GM21447 (cell line): ENCODE results near the gene BCL7A.
"Not testable (repeated sequence)": the region's sequence is repeated elsewhere in the genome, so short reads cannot be mapped to it uniquely, and the experiment has no call there.

Experiments used
- ATAC-seq: cut with Tn5 transposase; IDR thresholded peaks from one replicate; pipeline ENCODE4 v1.9.1; 2021; ENCODE audit not compliant: unreplicated experiment

The BCL7A gene

DNA sequence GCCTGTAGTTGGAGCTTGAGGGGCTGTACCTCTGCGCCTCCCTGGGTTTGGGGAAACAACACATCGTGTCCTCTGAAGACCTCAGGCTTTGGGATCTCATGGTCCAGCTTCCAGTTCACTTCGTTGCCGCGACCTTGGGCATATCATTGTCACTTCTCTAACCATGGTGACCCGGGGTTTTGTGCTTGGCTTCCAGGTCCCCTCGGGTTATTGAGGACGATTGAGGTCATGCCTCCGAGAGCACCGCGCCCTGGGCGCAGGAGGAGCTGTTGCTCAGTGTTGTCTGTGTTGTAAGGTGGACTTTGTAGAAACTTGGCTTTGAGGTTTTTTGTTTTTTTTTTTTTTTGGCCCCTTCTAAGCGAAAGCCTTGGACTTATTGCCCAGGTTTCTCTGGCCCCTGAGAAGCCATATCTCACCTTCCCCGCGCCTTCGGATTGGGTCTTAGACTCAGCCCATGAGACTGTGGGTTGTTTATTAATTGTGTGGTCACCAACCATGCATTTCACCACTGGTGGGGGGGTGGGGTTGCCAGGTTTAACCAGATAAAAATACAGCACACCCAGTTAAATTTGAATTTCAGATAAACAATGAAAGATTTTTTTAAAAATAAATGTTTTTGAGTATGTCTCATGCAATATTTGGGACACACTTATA is 2.6 kb downstream of the BCL7A start:
- ATAC-seq: no peak

DNA sequence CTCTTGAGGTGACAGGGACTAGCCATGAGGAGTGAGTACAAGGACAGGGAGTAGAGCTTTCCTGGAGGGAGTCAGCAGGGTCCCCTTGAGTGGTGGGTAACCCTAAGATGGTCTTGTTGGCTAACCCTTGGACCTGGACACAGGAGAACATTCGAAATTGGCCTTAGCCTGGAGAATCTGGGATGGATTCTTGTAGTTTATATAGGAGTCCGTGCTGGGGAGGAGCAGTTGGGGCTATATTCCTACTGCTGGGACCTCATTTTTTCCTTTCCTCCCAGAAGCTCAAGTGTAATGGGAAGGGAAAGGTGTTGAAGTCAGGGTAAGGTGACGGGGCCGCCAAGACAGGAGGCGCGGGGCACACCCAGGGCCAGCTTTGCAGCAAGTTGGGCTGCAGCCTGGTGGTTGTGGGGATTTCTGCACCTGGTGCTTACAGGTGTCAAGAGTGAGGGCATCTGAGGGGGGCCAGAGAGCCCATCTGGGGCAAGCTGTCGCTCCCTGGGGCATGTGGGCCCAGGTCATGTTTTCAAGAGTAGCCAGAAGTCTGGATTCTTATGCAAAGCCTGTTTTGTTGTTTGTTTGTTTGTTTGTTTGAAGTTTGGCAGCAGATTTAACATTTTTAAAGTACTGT is 5.1 kb downstream of the BCL7A start:
- no peak for ATAC-seq

DNA sequence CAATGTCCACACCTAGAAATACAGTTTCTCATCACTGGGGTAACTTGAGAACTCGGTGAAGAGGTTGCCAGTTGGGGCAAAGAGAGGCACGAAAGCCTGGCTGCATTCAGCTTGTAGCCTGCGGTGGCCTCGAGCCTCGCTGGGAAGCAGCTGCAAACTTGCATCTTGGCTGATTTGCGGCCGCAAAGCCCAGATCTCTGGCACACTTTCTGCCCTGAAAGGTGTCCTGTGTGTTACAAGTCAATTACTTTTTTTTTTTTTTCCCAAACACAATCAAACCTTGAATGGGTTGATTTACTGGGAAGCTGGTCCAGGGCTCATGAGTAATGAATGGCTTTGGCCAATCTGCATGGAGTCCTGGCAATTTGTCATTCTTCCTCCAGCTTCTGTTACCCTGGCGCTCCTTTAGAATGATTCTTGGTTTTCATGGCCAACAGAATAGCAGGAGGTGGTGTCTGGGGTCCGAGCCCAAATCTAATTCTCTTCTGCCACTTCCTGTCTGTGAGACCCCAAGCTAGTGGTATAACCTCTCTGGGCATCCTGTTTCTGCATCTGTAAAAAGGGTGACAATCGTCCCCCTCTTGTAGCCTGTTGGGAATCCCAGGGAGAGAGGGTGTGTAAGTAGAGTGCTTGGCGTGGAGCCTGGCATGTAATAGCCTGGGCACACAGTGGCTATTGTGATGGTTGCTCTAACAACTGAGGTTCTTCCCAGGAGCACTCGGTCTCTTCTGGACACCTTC is 6.7 kb downstream of the BCL7A start:
- ATAC-seq: no peak

DNA sequence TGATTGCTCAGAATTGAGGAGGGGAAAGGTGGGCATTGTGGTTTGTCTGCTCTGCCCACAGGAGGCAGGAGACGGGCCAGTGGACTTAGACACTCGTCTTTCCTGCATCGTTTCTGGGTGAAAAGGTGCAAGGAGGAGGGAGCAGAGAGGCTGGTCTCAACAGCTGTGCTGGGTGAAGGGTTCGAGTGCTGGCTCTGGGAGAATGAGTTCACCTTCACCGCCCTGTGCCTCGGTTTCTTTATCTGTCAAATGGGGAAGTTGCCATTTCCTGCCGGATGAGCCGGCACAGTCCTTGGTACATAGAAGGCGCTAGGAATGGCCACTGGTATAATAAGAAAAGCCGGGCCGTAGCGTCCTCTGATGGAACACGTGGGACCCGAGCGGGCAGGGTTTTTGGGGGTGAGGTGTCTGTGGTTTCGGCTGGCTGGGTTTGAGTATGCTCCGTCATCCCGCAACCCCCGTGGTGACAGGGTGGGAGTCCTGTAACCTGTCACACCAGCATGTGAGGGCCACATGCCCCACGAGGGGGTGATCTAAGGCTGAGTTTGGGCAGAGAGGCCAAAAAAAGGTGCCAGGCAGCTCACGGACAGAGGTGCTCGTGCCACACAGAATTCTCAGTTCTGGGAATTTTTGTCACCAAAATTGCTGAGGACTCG is 7.3 kb downstream of the BCL7A start:
- no peak for ATAC-seq

DNA sequence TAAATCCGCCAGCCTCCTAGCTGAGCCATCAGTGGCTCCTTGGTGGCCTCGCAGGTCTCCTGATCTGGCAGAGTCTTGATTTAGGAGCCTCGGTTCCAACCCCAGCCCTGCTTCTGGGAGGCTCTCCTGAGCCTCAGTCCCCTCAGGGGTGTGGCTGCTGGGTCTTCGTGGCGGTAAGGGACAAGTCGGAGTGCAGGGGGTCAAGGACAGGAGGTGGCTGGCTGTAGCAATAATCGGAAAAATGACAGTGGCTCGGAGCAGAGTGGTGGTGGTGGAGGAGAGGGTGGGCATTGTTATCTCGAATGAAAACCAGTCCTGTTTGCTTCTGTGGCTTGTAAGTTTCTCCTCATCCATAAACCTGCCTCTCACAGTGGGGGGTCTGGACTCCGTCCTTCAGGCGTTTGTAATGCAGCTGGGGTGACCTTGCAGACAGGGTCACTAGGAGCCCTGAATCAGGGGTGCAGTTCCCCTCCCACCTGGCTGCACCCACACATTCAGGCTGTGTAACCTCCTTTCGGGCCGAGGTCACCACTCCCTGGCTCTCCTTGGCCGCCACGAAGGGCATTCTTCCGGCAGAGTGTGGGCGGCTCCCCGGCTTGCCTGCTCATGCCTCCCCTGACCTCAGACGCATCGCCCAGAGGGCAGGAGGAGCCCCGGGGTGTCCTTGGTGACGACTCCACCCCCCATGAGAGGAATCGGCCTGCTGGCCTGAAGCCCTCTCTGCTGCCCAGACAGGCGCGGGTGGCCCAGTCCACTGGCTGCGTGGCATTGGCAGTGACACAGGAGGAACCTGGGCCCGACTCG is 8.1 kb downstream of the BCL7A start:
- ATAC-seq: no peak

DNA sequence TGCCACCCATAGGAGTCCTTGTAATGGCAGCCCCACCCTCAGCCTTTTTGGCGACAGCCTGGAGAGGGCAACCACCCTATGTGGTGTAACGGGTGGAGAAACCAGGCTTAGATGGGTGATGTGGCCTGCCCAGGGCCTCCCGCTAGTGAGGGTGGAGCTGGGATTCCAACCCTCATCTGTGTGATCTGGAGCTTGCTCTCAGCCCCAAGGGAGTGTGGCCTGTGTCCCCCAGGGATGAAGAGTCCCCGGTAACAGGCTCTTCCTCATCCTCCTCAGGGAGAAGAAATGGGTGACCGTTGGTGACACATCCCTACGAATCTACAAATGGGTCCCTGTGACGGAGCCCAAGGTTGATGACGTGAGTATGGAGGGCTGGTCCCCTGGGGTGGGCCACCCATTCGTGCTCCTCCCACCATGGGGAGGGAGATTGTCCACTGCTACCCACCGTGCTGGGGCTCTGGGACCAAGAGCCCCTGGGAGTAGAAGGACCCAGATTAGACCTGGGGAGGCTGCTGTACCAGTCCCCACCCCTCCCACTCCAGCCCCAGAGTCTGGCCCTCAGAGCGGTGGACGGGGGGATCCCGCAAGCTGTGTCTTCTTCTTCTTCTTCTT is 8.8 kb downstream of the BCL7A start:
- ATAC-seq: no peak

DNA sequence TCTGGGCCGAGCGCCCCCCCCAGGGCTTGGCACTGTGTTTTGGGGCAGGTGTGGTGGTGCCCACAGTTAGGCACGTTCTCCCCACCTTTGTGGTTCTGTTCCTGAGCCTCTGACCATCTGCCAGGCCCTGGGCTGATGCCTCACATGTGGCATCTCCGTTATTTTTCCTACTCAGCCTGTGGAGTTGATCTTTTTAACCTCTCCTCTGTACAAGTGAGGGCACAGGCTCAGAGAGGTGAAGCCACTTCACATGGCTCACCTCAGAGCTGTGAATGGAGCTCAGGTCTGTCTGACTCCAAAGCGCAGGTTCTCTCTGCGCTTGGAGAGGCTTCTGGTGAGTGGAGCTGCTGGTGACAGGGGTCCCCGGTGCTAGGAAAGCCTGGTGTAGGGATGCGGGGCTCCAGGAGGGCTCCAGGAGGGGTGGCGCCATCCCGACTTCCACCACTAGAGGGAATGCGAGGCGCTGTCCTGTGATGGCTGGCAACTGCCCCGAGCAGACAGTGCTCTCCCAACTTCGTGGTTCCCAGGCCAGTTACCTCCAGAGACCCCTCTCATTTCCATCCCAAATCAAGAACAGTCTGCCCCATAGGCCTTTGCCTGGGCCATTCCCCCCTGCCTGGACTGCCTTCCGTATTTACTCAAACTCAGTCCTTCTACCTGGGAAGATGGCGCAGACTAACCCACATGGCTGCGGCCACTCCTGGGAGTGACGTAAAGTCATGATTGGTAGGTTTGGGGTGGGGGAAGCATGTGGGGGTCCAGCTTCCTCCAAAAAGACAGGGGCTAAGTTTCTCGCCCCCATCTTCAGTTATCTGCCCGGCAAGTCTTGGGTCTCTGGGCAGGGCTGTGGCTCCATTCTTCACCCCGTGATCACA is 9.9 kb downstream of the BCL7A start:
- no peak for ATAC-seq

DNA sequence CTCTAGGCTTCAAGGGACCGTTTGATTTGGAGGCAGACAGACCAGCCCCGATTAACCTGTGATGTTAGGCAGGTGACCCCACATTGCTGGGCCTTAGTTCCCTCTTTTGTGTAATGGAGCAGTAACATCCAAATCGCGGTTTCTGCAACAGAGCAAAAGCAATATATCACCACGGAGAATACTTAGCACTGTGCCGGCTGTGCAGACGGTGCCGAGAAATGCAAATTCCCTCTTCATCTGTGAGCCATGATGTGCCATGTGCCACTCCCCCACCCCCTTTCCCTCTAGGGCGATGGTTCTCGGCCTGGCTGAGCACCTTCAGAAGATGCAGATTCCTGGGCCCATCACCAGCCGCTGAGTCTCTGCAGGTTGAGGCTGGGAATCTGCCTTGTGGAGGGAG is 10.9 kb downstream of the BCL7A start:
- ATAC-seq: no peak

DNA sequence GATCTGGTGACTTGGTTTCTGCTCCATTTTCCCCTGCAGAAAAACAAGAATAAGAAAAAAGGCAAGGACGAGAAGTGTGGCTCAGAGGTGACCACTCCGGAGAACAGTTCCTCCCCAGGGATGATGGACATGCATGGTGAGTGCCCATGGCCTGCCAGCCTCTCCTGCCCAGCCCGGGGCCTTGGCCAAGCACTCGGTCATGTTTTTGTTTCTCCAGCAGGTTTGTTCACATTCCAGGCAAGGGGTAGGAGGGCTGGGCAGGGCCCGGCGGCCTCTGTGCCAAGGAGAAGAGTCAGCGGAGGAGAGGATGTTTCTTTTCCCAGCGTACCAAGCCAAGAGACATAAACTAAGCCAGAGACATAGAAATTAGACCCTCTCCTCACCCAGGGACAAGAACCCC is 13.6 kb downstream of the BCL7A start:
- ATAC-seq: no peak

DNA sequence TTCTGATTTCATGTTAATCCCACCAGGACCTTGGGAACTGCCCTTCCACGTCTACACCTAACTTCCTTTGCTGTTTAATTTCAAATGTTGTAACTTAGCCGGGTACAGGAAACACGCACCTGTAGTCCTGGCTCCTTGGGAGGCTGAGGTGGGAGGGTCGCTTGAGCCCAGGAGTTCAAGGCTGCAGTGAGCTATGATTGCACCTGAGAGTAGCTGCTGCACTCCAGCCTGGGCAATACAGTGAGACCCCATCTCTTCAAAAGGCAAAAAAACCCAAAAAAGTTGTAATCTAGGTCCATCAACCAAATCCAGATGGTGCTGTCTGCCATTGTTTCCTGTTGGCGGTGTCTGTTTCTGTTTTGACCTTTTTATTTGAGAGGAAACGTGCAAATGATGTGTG is 14.5 kb downstream of the BCL7A start:
- no peak for ATAC-seq

DNA sequence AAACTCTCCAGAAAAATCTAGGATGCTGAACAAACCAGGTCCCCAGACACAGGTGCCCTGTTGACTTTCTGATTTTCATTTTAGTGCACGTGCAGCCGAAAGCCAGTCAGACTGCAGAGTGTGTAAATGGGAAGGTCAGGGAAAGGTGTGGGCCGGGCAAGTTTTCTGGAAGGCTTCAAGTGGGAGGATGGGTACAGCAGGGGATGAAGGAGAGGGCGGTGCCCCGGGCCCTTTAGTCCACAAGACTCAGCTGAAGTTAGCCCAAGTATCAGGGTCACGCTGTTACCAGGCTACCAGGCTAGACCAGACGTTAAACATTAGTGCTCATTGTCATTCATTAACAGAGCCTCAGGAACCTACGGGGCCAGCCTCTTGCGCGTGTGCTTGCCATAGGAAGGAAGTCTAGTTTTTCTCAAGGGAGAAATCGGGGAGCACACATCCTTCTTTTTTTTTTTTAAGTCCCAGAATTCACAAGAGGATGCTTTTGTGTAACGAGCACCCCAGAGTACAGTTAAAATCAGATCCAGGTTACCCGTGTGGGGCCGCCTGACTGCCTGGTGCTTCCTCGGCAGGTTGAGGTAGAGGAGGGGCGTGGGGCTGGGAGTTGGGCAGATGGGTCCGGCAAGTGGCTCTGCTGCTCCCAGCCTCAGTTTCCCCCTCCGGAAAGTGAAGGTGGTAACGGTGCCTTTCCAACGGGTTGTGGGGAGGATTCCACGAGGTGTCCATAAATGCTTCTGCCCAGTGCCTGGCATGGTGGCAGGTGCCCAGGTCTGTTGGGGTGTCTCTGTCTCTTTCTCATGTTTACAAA is 19.1 kb downstream of the BCL7A start:
- ATAC-seq: no peak

DNA sequence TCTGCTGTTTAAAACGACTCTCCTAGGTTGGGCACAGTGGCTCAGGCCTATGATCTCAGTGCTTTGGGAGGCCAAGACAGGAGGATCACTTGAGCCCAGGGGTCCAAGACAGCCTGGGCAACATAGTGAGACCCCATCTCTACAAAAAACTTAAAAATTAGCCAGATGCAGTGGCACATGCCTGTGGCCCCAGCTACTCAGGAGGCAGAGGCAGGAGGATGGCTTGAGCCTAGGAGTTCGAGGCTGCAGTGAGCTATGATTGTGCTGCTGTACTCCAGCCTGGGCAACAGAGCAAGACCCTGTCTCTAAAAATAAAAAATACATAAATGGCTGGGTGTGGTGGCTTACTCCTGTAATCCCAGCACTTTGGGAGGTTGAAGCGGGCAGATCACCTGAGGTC is 19.8 kb downstream of the BCL7A start:
- ATAC-seq: not testable (repeated sequence)

DNA sequence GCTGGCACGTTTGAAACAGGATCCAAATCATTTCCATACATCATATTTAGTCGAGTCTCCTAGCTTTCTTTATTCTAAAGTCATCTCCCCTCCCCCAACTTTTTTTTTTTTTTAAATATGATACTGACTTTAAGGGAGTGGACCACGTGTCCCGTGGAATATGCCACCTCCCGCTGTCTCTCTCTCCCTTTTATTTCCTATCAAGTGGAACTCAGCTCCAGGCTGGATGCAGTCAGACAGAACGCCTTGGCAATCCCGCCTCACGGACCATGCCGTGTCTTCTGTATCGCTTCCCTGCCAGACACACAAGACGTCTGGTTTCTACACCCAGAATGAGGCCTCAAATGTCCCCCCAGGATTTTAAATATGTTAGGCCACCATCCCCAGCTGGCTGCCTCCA is 21.2 kb downstream of the BCL7A start:
- ATAC-seq: no peak

DNA sequence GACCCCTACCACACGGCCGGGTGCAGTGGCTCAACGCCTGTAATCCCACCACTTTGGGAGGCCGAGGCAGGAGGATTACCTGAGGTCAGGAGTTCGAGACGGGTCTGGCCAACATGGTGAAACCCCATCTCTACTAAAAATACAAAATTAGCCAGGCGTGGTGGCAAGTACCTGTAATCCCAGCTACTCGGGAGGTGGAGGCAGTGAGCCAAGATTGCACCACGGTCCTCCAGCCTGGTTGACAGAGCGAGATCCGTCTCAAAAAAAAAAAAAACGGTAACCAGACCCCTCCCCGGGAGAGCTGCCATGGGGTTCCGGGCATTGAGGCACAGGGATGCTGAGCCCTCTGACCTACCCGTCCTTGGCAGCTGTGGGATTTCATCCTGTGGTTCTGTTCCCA is 21.8 kb downstream of the BCL7A start:
- no peak for ATAC-seq

DNA sequence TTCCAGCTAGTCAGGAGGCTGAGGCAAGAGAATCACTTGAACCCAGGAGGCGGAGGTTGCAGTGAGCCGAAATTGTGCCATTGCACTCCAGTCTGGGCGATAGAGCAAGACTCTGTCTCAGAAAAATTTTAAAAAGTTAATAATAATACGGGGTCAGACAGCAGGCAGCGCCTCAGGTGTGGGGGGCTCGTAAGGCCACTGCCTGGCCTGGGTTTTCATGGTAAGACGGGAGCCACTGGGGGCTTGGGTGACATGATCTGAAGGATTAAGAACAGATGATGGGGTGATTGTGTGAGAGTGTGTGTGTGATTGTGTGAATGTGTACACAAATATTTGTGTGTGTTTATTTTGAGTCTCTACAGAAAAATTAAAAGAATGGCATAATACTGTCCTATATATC is 23.6 kb downstream of the BCL7A start:
- ATAC-seq: no peak

DNA sequence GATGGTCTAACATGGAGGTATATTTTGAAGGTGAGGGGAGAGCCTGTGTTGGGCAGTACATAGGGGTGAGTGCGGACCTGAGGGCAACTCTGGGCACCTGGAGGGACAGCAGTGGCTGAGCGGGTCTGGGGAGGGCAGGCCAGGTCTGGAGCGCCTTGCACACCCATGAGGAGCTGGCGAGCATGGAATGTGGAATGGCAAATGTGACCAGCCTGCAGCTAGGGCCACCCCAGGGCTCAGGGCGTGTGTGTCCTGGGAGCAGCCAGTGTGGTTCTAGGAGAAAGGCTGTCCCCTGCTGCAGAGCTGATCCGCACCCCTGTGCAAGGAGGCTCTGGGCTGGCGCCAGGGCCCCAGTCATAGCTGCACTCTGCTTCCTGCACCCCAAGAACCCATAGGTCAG is 24.5 kb downstream of the BCL7A start:
- no peak for ATAC-seq

DNA sequence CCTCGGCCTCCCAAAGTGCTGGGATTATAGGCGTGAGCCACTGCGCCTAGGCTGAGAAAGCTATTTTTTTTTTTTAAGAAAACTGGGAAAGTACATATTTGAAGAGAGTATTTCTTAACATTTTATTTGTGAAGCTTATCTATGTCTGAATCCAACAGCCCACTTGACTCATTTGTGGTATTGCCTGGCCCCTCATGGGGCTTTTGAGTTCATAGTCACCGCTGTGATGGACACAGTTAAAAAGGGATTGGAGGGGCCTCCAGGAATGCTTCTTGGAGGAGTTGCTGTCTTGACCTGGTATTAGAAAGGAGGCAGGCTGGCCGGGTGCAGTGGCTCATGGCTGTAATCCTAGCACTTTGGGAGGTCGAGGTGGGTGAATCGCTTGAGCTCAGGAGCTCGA is 26.5 kb downstream of the BCL7A start:
- ATAC-seq: no peak

DNA sequence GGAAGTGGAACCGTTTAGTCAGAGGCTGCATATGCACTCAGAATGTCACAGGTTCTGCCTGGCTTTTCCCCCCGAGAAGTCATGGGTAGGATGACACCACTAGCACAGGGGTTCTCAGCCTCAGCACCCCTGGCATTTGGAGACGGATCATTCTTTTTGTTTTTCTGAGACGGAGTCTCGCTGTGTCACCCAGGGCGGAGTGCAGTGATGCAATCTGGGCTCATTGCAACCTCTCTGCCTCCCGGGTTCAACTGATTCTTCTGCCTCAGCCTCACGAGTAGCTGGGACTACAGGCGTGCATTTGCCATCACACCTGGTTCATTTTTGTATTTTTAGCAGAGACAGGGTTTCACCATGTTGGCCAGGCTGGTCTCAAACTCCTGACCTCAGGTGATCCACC is 28.1 kb downstream of the BCL7A start:
- ATAC-seq: no peak

DNA sequence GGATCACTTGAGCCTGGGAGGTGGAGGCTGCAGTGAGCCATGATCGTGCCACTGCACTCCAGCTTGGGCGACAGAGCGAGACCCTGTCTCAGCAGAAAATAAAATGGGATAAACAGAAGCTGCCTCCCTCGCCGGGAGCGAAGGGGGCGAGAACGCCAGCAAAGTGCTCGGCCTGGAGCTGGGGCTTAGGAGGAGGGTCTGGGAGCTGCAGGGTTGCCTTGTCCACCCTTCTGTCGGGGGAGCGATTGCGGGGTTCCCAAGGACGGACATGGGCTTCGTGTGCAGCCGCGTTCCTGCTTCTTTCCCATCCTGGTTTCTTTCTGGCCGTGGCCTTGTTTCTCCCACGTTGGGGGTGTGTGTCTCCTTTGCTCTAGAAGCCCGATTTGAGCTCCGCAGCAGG is 29.0 kb downstream of the BCL7A start:
- no peak for ATAC-seq
